PFSK-1 (cell line): ENCODE data around the gene NCOA7.

Experiments
- FOXP2 ChIP-seq: optimal IDR thresholded peaks from 2 replicates; pipeline ENCODE3; 2011; ENCODE audit warnings: borderline replicate concordance, control low read depth, inconsistent platforms; ENCODE audit not compliant: insufficient read depth; ENCODE audit errors: extremely low read length, extremely low read depth
- POLR2AphosphoS5 ChIP-seq: IDR thresholded peaks from 2 replicates; pipeline ENCODE4 v1.6.1; 2012; ENCODE audit warnings: low read depth, mild to moderate bottlenecking, control low read depth, low read length, moderate library complexity
- REST ChIP-seq, 2 experiments: IDR thresholded peaks; 2 replicates each; pipeline versions ENCODE4 v1.6.1 to v1.8.0; 2011 to 2012; ENCODE audit warnings: low read depth in 2 of 2, low read length in 2 of 2, control low read depth in 1 of 2, inconsistent platforms in 1 of 2, mild to moderate bottlenecking in 1 of 2, moderate library complexity in 1 of 2; ENCODE audit not compliant: insufficient read depth in 1 of 2
- SIN3A ChIP-seq: IDR thresholded peaks from 2 replicates; pipeline ENCODE4 v1.6.1; 2012; ENCODE audit warnings: mild to moderate bottlenecking, low read length, moderate library complexity, borderline replicate concordance; ENCODE audit not compliant: insufficient read depth
- TAF1 ChIP-seq: IDR thresholded peaks from 2 replicates; pipeline ENCODE4 v1.6.1; 2012; ENCODE audit warnings: low read length, control low read depth, borderline replicate concordance; ENCODE audit not compliant: insufficient read depth

Gene NCOA7

GRCh38 chr6:125839471-125839870 lies 48.7 kb downstream of the NCOA7 start:
- no peak for TF ChIP-seq TAF1
- no peak for TF ChIP-seq POLR2AphosphoS5
- no peak for TF ChIP-seq REST (IDR thresholded peaks at IDR 0.05; ENCODE audit: insufficient read depth in 1 of 2, low read depth in 2 of 2, low read length in 2 of 2)
- TF ChIP-seq SIN3A, result no peak
- TF ChIP-seq FOXP2, result no peak

GRCh38 chr6:125839879-125840278 lies 49.1 kb downstream of the NCOA7 start:
- TF ChIP-seq SIN3A (no peak), POLR2AphosphoS5 (no peak), FOXP2 (no peak), TAF1 (no peak), REST (IDR thresholded peaks at IDR 0.05; ENCODE audit: insufficient read depth in 1 of 2, low read depth in 2 of 2, low read length in 2 of 2) (no peak)

GRCh38 chr6:125841356-125842090 lies 50.8 kb downstream of the NCOA7 start:
- no peak for TF ChIP-seq FOXP2
- no peak for TF ChIP-seq TAF1
- no peak for TF ChIP-seq REST (IDR thresholded peaks at IDR 0.05; ENCODE audit: insufficient read depth in 1 of 2, low read depth in 2 of 2, low read length in 2 of 2)
- TF ChIP-seq SIN3A, result no peak
- no peak for TF ChIP-seq POLR2AphosphoS5

GRCh38 chr6:125842091-125842626 lies 51.4 kb downstream of the NCOA7 start:
- TF ChIP-seq TAF1 (no peak), POLR2AphosphoS5 (no peak), SIN3A (no peak), FOXP2 (no peak), REST (IDR thresholded peaks at IDR 0.05; ENCODE audit: insufficient read depth in 1 of 2, low read depth in 2 of 2, low read length in 2 of 2) (no peak)

GRCh38 chr6:125843593-125843992 lies 52.8 kb downstream of the NCOA7 start:
- TF ChIP-seq TAF1 (no peak), SIN3A (no peak), FOXP2 (no peak), REST (IDR thresholded peaks at IDR 0.05; ENCODE audit: insufficient read depth in 1 of 2, low read depth in 2 of 2, low read length in 2 of 2) (no peak), POLR2AphosphoS5 (no peak)
